Neural cell (in vitro differentiated cells): ENCODE measurements around the gene CTNNBL1.

Experiments used
- EP300 ChIP-seq: fragments of 450-650 bp; conservative IDR thresholded peaks from 2 replicates; pipeline ENCODE4 v1.6.1; 2014; ENCODE audit warnings: antibody characterized with exemption, mild to moderate bottlenecking, moderate library complexity; ENCODE audit not compliant: poor library complexity, severe bottlenecking
- POLR2AphosphoS5 ChIP-seq: IDR thresholded peaks from 2 replicates; pipeline ENCODE4 v1.6.1; 2012
- TAF1 ChIP-seq: IDR thresholded peaks from 2 replicates; pipeline ENCODE4 v1.6.1; 2012; ENCODE audit warnings: low read depth
- TF ChIP-seq, protein P1 (sequence below): fragments of 450-650 bp; IDR thresholded peaks from 2 replicates; pipeline ENCODE4 v1.5.1; 2014; ENCODE audit warnings: antibody characterized with exemption, mild to moderate bottlenecking, moderate library complexity; ENCODE audit not compliant: poor library complexity, severe bottlenecking
- TF ChIP-seq, protein P2 (sequence below): IDR thresholded peaks from 2 replicates; pipeline ENCODE4 v1.6.1; 2012; ENCODE audit warnings: borderline replicate concordance

GRCh38 chr20:37692459-37693166, 1.2 kb upstream of the CTNNBL1 start:
- TF ChIP-seq, protein P1, sequence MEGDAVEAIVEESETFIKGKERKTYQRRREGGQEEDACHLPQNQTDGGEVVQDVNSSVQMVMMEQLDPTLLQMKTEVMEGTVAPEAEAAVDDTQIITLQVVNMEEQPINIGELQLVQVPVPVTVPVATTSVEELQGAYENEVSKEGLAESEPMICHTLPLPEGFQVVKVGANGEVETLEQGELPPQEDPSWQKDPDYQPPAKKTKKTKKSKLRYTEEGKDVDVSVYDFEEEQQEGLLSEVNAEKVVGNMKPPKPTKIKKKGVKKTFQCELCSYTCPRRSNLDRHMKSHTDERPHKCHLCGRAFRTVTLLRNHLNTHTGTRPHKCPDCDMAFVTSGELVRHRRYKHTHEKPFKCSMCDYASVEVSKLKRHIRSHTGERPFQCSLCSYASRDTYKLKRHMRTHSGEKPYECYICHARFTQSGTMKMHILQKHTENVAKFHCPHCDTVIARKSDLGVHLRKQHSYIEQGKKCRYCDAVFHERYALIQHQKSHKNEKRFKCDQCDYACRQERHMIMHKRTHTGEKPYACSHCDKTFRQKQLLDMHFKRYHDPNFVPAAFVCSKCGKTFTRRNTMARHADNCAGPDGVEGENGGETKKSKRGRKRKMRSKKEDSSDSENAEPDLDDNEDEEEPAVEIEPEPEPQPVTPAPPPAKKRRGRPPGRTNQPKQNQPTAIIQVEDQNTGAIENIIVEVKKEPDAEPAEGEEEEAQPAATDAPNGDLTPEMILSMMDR, result no peak
- no peak for TF ChIP-seq POLR2AphosphoS5
- TF ChIP-seq, protein P2, sequence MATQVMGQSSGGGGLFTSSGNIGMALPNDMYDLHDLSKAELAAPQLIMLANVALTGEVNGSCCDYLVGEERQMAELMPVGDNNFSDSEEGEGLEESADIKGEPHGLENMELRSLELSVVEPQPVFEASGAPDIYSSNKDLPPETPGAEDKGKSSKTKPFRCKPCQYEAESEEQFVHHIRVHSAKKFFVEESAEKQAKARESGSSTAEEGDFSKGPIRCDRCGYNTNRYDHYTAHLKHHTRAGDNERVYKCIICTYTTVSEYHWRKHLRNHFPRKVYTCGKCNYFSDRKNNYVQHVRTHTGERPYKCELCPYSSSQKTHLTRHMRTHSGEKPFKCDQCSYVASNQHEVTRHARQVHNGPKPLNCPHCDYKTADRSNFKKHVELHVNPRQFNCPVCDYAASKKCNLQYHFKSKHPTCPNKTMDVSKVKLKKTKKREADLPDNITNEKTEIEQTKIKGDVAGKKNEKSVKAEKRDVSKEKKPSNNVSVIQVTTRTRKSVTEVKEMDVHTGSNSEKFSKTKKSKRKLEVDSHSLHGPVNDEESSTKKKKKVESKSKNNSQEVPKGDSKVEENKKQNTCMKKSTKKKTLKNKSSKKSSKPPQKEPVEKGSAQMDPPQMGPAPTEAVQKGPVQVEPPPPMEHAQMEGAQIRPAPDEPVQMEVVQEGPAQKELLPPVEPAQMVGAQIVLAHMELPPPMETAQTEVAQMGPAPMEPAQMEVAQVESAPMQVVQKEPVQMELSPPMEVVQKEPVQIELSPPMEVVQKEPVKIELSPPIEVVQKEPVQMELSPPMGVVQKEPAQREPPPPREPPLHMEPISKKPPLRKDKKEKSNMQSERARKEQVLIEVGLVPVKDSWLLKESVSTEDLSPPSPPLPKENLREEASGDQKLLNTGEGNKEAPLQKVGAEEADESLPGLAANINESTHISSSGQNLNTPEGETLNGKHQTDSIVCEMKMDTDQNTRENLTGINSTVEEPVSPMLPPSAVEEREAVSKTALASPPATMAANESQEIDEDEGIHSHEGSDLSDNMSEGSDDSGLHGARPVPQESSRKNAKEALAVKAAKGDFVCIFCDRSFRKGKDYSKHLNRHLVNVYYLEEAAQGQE, result no peak
- no peak for TF ChIP-seq TAF1
- TF ChIP-seq EP300, result no peak
